Kidney (tissue), 14 donors: Measurements from ENCODE around the gene PID1. TPM values are rescaled to one million over a fixed set of nuclear protein-coding genes. Genes with fewer than 3 reads are reported as not detected.
A peak's percentile ranks its signal among the peaks of the same experiment; 100 is the strongest.

Source experiments
- DNase-seq, 5 donors: peaks; one replicate each; pipeline ENCODE4 v3.0.0-alpha.2; 2013 to 2020
- FAIRE-seq: peaks from 2 replicates; lab custom pipeline; 2012; peaks lifted over from hg19 to GRCh38; lab: Jason Lieb, UNC
- H3K27ac ChIP-seq, 2 donors: one replicate each; pipeline ENCODE4 v1.7.0; 2013; ENCODE audit warnings: low read depth in 2 of 2, low read length in 2 of 2, inconsistent platforms in 1 of 2
- H3K27me3 ChIP-seq: one replicate; pipeline ENCODE4 v1.7.1; 2013; ENCODE audit warnings: low read length, inconsistent platforms; ENCODE audit not compliant: control insufficient read depth, insufficient read depth
- H3K36me3 ChIP-seq, 3 donors: one replicate each; pipeline versions ENCODE4 v1.7.0 to v1.7.1; 2013; ENCODE audit warnings: low read length in 3 of 3, control low read depth in 1 of 3, inconsistent platforms in 1 of 3; ENCODE audit not compliant: insufficient read depth in 3 of 3, control insufficient read depth in 2 of 3
- H3K4me1 ChIP-seq, 3 donors: one replicate each; pipeline versions ENCODE4 v1.7.0 to v1.7.1; 2013; ENCODE audit warnings: low read length in 3 of 3, inconsistent platforms in 1 of 3, low read depth in 1 of 3; ENCODE audit not compliant: control insufficient read depth in 2 of 3, insufficient read depth in 2 of 3
- H3K4me3 ChIP-seq, 3 donors: one replicate each; pipeline versions ENCODE4 v1.7.0 to v1.8.1; 2013; ENCODE audit warnings: low read length in 3 of 3, control low read depth in 1 of 3, inconsistent platforms in 1 of 3
- H3K9ac ChIP-seq, 3 donors: one replicate each; pipeline versions ENCODE4 v1.7.0 to v1.7.1; 2013; ENCODE audit warnings: low read length in 3 of 3, control low read depth in 1 of 3, inconsistent platforms in 1 of 3
- H3K9me3 ChIP-seq, 3 donors: one replicate each; pipeline versions ENCODE4 v1.7.0 to v1.7.1; 2013; ENCODE audit warnings: low read length in 3 of 3, control low read depth in 1 of 3, inconsistent platforms in 1 of 3; ENCODE audit not compliant: control insufficient read depth in 2 of 3, insufficient read depth in 1 of 3
- intact Hi-C: fragments of 100-400 bp; cut with DNase I; formaldehyde crosslinking; loops from one replicate; pipeline ENCODE4 v1.11.1; 2022
- polyA plus RNA-seq: library from polyadenylated mRNA; stranded (reverse); fragments of 350-450 nt; fragmentation: Illumina TruSeq; extraction: RNeasy Lipid Tissue Mini Kit (QIAGEN cat#74804); gene quantifications from one replicate; pipeline ENCODE4 v1.2.3, GENCODE V29; 2014; ENCODE audit warnings: low read depth, low replicate concordance; ENCODE audit not compliant: insufficient read depth
- total RNA-seq: library from RNA; stranded (reverse); fragmentation: NEBNext Ultra II Directional; extraction: Animal tissue kit (Norgen Biotek cat#: 25700); gene quantifications from one replicate; pipeline ENCODE4 v1.2.1, GENCODE V29; 2021
- TF ChIP-seq, protein P1 (sequence below): IDR thresholded peaks from 3 replicates; pipeline ENCODE4 v1.5.1; 2012; ENCODE audit warnings: mild to moderate bottlenecking, moderate library complexity, borderline replicate concordance; ENCODE audit not compliant: insufficient read depth; ENCODE audit errors: extremely low read depth
- donor health status: control.
- donor health status: control.
- donor health status: control.
- donor health status: control.
- donor health status: control.
- donor health status: DM: yes; HTN: yes; CAD: no.
- donor health status: Normal renal cell carcinoma (clear cell type).

Gene PID1
- total and polyA plus RNA-seq, 2 donors from 2014 or later: 2.1 to 9.4 TPM

DNA sequence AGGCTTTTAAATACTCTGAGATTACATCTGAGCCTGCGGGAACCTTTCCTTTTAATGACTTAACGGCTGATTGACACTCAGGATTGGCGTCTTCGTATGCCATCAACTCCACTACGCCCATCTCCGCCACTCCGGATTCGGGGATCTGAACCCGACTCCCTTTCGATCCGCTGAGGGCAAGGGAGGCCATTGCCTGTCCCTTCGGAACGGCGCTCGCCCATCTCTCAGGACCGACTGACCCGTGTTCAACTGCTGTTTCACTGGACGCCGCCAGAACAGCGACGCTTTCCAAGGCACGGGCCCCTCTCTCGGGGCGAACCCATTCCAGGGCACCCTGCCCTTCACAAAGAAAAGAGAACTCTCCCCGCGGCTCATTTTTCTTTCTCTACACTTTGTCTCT lies 90.4 kb downstream of the PID1 start:
- Histone ChIP-seq H3K36me3 (no peaks in the 10 kb centered on the region), H3K4me3 (no peak overlapping the region), H3K9me3 (no peaks in the 10 kb centered on the region), H3K9ac (no peak overlapping the region), H3K27ac (no peak overlapping the region), H3K27me3 (no peaks in the 10 kb centered on the region), H3K4me1 (peaks cover 0 to 2% (median 0%) of the 10 kb centered on the region in 3 donors)
- DNase-seq (peak in 1 of 5 donors; percentile 66), FAIRE-seq (no peak)
- intact Hi-C loops: no loop called here
- TF ChIP-seq, protein P1, sequence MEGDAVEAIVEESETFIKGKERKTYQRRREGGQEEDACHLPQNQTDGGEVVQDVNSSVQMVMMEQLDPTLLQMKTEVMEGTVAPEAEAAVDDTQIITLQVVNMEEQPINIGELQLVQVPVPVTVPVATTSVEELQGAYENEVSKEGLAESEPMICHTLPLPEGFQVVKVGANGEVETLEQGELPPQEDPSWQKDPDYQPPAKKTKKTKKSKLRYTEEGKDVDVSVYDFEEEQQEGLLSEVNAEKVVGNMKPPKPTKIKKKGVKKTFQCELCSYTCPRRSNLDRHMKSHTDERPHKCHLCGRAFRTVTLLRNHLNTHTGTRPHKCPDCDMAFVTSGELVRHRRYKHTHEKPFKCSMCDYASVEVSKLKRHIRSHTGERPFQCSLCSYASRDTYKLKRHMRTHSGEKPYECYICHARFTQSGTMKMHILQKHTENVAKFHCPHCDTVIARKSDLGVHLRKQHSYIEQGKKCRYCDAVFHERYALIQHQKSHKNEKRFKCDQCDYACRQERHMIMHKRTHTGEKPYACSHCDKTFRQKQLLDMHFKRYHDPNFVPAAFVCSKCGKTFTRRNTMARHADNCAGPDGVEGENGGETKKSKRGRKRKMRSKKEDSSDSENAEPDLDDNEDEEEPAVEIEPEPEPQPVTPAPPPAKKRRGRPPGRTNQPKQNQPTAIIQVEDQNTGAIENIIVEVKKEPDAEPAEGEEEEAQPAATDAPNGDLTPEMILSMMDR: no peak

DNA sequence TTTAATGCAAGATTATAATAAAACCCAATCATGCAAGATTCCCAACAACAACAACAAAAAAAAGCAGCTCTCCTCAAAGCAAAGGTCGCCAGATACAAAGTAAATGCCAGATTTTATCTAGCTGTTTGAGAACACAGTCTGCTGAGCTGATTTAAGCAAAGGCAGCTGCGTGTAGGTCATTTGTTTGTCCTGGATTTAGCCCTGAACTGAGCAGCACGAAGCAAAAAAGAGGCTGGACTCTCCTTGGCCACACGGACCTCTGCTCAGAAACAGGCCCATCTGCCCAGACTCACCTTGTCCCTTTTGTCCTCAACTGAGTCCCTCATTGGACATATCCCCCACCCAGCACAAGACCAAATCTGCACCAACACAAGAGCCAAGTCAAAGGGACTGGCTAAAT lies 91.5 kb downstream of the PID1 start:
- peaks cover 0 to 2% (median 0%) of the 10 kb centered on the region in 3 donors for H3K4me1 ChIP-seq
- DNase-seq (peak in 1 of 5 donors; percentile 16), FAIRE-seq (no peak)
- no peak overlapping the region for H3K9ac ChIP-seq
- peak overlapping the region in 1 of 2 donors; percentile 14 for H3K27ac ChIP-seq
- intact Hi-C loops: no loop called here
- H3K36me3 ChIP-seq: no peaks in the 10 kb centered on the region
- no peaks in the 10 kb centered on the region for H3K9me3 ChIP-seq
- TF ChIP-seq, protein P1: no peak
- no peaks in the 10 kb centered on the region for H3K27me3 ChIP-seq
- H3K4me3 ChIP-seq: no peak overlapping the region

DNA sequence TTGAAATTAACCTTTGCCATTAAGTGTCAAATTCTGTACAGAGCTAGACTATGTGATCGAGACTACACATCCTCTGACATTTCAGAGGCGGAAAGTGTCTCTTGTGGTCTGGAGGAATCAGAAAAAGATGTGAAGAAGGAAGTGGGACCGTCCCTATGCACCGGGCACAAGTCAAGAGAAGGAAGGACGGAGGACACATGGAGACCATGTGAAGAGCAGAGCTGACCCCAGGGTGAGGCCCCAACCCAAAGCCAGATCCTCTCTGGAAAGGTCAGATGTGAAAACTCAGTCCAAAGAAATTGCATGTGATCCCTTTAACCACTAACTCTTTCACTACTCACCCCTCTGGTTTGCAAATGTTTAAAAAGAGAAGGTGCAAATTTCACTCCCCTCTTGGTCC lies 92.4 kb downstream of the PID1 start:
- H3K9me3 ChIP-seq: no peaks in the 10 kb centered on the region
- FAIRE-seq (no peak), DNase-seq (peak in 1 of 5 donors; percentile 35)
- no peaks in the 10 kb centered on the region for H3K27me3 ChIP-seq
- no peaks in the 10 kb centered on the region for H3K36me3 ChIP-seq
- H3K4me1 ChIP-seq: peaks cover 0 to 2% (median 0%) of the 10 kb centered on the region in 3 donors
- TF ChIP-seq, protein P1: no peak
- H3K9ac ChIP-seq: no peak overlapping the region
- no peak overlapping the region for H3K27ac ChIP-seq
- H3K4me3 ChIP-seq: no peak overlapping the region
- intact Hi-C loops: no loop called here

DNA sequence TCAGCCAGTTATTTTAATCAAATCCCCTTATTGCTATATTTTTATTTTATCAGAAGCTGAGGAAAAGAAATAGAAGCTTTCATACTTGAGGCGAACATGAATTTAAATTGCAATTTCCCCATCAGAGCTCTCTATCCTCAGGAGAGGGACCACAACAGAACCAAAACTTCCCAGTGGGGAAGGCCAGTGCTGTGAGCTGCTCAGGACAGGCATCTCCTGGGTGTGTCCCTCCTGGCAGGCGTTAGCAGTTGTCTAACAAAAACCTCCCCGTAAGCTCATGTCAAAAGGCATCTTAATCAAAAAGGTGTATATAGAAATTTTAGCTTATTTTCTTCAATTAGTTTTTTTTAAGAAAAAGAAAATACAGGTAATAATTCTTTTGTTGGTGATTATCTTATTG lies 93.0 kb downstream of the PID1 start:
- DNase-seq (no peak), FAIRE-seq (no peak)
- Histone ChIP-seq H3K9me3 (no peaks in the 10 kb centered on the region), H3K27me3 (no peaks in the 10 kb centered on the region), H3K4me1 (peaks cover 0 to 2% (median 0%) of the 10 kb centered on the region in 3 donors), H3K36me3 (no peaks in the 10 kb centered on the region), H3K9ac (no peak overlapping the region), H3K4me3 (no peak overlapping the region), H3K27ac (no peak overlapping the region)
- intact Hi-C loops: no loop called here
- TF ChIP-seq, protein P1: no peak
